ENCODE data around the gene PSMG4. TPM values are rescaled to one million over a fixed set of nuclear protein-coding genes. Genes with fewer than 3 reads are reported as not detected.

The PSMG4 gene
- total and polyA plus RNA-seq, 2 of the 8 experiments (the other 6 are each of a cell fraction or from before 2014, with no cell fraction given): 40.6 to 113 TPM

DNA sequence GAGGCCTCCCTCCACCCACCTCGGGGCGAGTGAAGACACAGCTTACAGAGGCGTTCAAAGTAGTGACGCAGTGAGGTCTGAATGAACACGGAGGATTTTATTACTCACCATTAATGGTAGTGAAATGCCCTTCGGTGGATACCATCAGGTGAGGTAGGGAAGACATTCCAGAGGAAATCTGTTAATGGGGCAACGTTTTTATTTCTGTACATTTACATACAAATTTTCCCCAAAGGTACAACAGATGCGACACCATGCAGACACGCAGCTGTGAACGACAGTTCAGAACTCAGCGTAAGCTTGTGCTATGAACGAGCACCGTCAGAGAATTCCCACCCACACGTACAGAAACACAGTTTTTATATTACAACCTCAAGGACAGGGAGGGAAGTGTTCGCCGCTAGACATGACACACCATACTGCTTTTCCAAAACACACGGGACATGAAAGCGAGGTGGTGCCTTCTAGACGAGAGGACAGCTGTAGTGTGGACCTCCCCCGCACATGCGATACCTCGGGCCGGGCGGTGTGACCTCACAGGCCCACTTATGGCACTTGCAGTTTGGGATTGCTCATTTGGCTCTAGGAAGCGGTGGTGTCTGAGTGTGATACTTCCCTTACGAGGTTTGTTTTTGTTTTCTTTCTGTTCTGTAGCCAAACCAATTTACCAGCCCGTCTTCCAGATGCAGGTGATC lies 10.7 kb downstream of the PSMG4 start (continued):
- TF ChIP-seq, protein P1, sequence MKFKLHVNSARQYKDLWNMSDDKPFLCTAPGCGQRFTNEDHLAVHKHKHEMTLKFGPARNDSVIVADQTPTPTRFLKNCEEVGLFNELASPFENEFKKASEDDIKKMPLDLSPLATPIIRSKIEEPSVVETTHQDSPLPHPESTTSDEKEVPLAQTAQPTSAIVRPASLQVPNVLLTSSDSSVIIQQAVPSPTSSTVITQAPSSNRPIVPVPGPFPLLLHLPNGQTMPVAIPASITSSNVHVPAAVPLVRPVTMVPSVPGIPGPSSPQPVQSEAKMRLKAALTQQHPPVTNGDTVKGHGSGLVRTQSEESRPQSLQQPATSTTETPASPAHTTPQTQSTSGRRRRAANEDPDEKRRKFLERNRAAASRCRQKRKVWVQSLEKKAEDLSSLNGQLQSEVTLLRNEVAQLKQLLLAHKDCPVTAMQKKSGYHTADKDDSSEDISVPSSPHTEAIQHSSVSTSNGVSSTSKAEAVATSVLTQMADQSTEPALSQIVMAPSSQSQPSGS (IDR thresholded peaks at IDR 0.05; ENCODE audit: low read length): no peak
- TF ChIP-seq RFX5 (IDR thresholded peaks at IDR 0.05; ENCODE audit: borderline replicate concordance, low read depth, low read length) (no peak), BCL11A (IDR thresholded peaks at IDR 0.05; ENCODE audit: low read depth in 2 of 2, low read length in 2 of 2) (no peak), SUZ12 (IDR thresholded peaks at IDR 0.05; ENCODE audit: low read length) (no peak), GTF2F1 (IDR thresholded peaks at IDR 0.05; ENCODE audit: borderline replicate concordance, low read depth, low read length) (no peak), RXRA (IDR thresholded peaks at IDR 0.05; ENCODE audit: insufficient read depth, low read depth, low read length) (no peak), KDM1A (IDR thresholded peaks at IDR 0.05; ENCODE audit: borderline replicate concordance, low read length) (no peak), TAF7 (optimal IDR thresholded peaks at IDR 0.05; ENCODE audit: borderline replicate concordance, low read depth, low read length) (no peak), HDAC6 (IDR thresholded peaks at IDR 0.05; ENCODE audit: low read depth, low read length) (no peak)

All from H1 (cell line).